ENCODE results near the gene MAG. TPM values are rescaled to one million over a fixed set of nuclear protein-coding genes. Genes with fewer than 3 reads are reported as not detected.
A peak's percentile ranks its signal among the peaks of the same experiment; 100 is the strongest.

Gene MAG
- total RNA-seq, 2 experiments from 2014 or later, result 0.19 to 0.77 TPM

GRCh38 chr19:35288331-35288730 is 3.6 kb upstream of the MAG start:
- Mint-ChIP-seq H3K9me3 (no peaks in the 10 kb centered on the region), H3K27ac (no peak overlapping the region), H3K36me3 (ENCODE audit: low read depth) (no peaks in the 10 kb centered on the region), H3K4me1 (ENCODE audit: low read depth) (no peaks in the 10 kb centered on the region), H3K27me3 (ENCODE audit: low read depth) (peaks cover 6% of the 10 kb centered on the region), H3K4me3 (no peak overlapping the region)
- intact Hi-C loops (cut with micrococcal nuclease), result no loop called here
- no peak for DNase-seq
- CTCF ChIA-PET, result no interaction called here

DNA sequence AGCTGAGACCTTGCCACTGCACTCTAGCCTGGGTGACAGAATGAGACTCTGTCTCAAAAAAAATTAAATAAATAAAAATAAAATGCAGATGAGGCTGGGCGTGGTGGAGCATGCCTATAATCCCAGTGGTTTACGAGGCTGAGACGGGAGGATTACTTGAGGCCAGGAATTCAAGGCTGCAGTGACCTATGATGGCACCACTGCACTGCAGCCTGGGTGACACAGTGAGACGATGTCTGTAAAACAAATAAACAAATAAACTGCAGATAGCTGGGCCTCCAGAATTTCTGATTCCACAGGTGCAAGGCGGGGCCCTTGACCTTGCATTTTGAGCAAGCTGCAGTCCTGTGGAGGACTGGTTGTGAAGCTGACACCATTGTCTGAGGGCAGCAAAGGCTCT is 3.1 kb upstream of the MAG start:
- H3K4me3 Mint-ChIP-seq, result no peak overlapping the region
- intact Hi-C loops (cut with micrococcal nuclease), result no loop called here
- DNase-seq, result no peak
- H3K27ac Mint-ChIP-seq, result no peak overlapping the region
- H3K36me3 Mint-ChIP-seq (ENCODE audit: low read depth), result no peaks in the 10 kb centered on the region
- H3K27me3 Mint-ChIP-seq (ENCODE audit: low read depth), result peaks cover 4% of the 10 kb centered on the region
- H3K9me3 Mint-ChIP-seq, result no peaks in the 10 kb centered on the region
- CTCF ChIA-PET, result no interaction called here
- H3K4me1 Mint-ChIP-seq (ENCODE audit: low read depth), result no peaks in the 10 kb centered on the region

DNA sequence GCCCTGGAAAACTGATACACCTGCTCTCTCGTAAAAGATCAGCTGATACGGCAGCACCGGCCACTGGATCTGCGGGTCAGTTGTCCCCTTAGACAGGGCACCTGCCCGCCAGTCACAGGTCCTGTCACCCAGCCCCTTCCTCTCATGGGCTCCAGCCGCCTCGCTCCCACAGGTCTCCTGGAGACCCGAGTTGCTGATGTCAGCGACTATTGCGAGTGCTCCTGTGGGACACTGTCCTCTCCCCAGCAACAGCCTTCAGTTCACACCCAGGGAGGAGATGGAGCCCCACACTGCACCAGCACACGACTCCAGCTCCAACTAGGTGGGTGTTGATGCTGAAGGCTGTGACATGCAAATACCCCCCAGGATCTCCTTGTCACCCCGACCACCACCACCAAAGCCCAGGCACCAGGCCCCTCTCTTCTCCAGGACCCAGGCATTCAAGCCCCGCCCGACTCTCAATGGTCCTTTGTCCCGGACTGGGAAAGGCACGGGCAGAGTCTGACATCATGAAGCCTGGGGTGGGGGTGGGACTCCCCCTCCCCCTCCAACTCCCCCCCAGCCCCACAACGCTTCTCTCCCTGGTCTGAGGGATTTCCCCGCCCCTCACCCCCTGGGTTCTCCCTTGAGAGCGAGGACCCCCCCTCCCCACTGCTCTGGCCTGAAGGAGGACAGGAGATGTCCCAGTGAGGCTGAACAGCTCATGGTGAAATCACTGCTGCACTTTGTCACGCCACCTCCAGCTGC is 1.4 kb upstream of the MAG start:
- H3K4me1 Mint-ChIP-seq (ENCODE audit: low read depth), result peaks cover under 1% of the 10 kb centered on the region
- no peak overlapping the region for H3K4me3 Mint-ChIP-seq
- no peaks in the 10 kb centered on the region for H3K27me3 Mint-ChIP-seq (ENCODE audit: low read depth)
- H3K36me3 Mint-ChIP-seq (ENCODE audit: low read depth), result no peaks in the 10 kb centered on the region
- H3K27ac Mint-ChIP-seq, result no peak overlapping the region
- intact Hi-C loops (cut with micrococcal nuclease), result no loop called here
- CTCF ChIA-PET, result interaction anchor here (1.4 kb wide), 1 partner anchor 204 kb away, joined by 3 read pairs; no protein-coding TSS in a partner anchor
- DNase-seq, result no peak
- no peaks in the 10 kb centered on the region for H3K9me3 Mint-ChIP-seq

GRCh38 chr19:35291259-35291658 is 702 bp upstream of the MAG start:
- Mint-ChIP-seq H3K9me3 (no peaks in the 10 kb centered on the region), H3K27me3 (ENCODE audit: low read depth) (no peaks in the 10 kb centered on the region), H3K27ac (no peak overlapping the region), H3K36me3 (ENCODE audit: low read depth) (no peaks in the 10 kb centered on the region), H3K4me3 (no peak overlapping the region), H3K4me1 (ENCODE audit: low read depth) (peaks cover 8% of the 10 kb centered on the region)
- intact Hi-C loops (cut with micrococcal nuclease), result no loop called here
- DNase-seq, result no peak
- CTCF ChIA-PET, result interaction anchor here (1.4 kb wide), 1 partner anchor 204 kb away, joined by 3 read pairs; no protein-coding TSS in a partner anchor

DNA sequence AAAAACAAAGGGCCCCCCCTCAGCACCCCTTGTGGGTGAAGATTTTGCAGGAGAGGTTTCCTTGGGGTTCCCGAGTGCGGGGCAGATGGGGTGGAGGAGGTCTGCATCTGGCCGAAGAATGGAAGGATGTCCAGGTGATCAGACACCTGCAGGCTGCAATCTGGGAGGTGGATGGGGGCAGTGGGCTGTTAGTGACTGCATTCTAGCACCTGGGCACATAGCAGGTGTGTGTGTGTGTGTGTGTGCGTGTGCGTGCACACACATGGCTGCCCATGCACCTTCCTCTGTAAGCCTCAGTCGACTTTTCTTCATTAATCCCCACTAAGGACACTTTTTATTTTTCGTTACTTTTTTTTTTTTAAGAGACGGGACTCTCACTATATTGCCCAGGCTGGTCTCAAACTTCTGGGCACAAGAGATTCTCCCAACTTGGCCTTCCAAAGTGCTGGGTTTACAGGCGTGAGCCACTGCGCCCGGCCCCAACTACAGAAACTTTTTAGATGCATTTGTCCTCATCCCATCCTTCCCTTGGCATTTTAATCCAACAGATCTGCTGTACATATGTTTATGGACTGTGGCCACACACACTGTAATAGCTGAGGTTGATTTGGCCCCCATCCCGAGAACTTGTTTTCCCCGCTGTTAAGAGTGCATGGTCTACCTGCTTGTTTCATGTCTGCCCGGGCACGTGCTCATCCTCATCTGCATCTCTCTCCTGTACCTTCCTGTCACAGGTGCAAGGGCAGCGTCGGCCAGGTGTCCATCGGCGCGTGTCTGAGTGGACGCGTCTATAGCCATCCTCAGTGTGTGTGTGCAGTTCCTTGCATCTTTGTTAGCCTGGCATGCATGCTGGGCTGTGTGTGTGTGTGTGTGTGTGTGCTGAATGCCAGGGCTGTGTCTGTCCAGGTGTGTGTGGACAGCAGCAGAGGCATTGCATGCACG is 731 bp downstream of the MAG start:
- H3K27ac Mint-ChIP-seq, result no peak overlapping the region

DNA sequence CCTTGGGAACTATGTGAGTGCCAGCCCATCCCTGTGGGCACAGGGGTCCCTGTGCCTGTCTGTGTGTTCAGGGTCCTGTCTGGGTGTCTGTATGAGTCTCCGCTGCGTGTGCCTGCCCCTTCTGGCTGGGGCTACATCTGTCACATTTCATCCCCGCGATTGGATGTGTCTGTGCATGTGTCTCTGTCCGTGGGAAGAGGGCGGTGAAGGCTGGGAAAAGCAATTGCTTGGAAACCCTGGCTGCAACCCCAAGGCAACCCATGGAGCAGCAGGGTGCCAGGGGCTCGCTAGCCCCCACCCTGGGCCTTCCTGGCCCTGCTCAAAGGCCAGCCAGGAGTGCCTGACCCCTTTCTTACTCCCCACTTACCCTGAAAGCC is 1.4 kb downstream of the MAG start:
- Mint-ChIP-seq H3K27me3 (ENCODE audit: low read depth) (no peaks in the 10 kb centered on the region), H3K36me3 (ENCODE audit: low read depth) (no peaks in the 10 kb centered on the region), H3K4me1 (ENCODE audit: low read depth) (peaks cover 8% of the 10 kb centered on the region), H3K4me3 (no peak overlapping the region), H3K9me3 (no peaks in the 10 kb centered on the region), H3K27ac (no peak overlapping the region)
- intact Hi-C loops (cut with micrococcal nuclease), result no loop called here
- CTCF ChIA-PET, result no interaction called here
- no peak for DNase-seq

More for the DNA sequence above, 731 bp downstream of the MAG start:
- H3K4me3 Mint-ChIP-seq, result no peak overlapping the region
- no peaks in the 10 kb centered on the region for H3K27me3 Mint-ChIP-seq (ENCODE audit: low read depth)
- H3K9me3 Mint-ChIP-seq, result no peaks in the 10 kb centered on the region
- intact Hi-C loops (cut with micrococcal nuclease), result no loop called here
- DNase-seq, result no peak
- CTCF ChIA-PET, result no interaction called here
- peaks cover 8% of the 10 kb centered on the region for H3K4me1 Mint-ChIP-seq (ENCODE audit: low read depth)
- H3K36me3 Mint-ChIP-seq (ENCODE audit: low read depth), result no peaks in the 10 kb centered on the region

GRCh38 chr19:35293808-35294207 is 1.8 kb downstream of the MAG start:
- no peak for DNase-seq
- CTCF ChIA-PET, result no interaction called here
- H3K27ac Mint-ChIP-seq, result no peak overlapping the region
- H3K4me3 Mint-ChIP-seq, result no peak overlapping the region
- no peaks in the 10 kb centered on the region for H3K9me3 Mint-ChIP-seq
- H3K27me3 Mint-ChIP-seq (ENCODE audit: low read depth), result no peaks in the 10 kb centered on the region
- H3K4me1 Mint-ChIP-seq (ENCODE audit: low read depth), result peaks cover 8% of the 10 kb centered on the region
- no peaks in the 10 kb centered on the region for H3K36me3 Mint-ChIP-seq (ENCODE audit: low read depth)
- intact Hi-C loops (cut with micrococcal nuclease), result no loop called here

GRCh38 chr19:35294328-35294727 is 2.4 kb downstream of the MAG start:
- peaks cover 8% of the 10 kb centered on the region for H3K4me1 Mint-ChIP-seq (ENCODE audit: low read depth)
- no peak overlapping the region for H3K4me3 Mint-ChIP-seq
- H3K9me3 Mint-ChIP-seq, result no peaks in the 10 kb centered on the region
- H3K36me3 Mint-ChIP-seq (ENCODE audit: low read depth), result no peaks in the 10 kb centered on the region
- intact Hi-C loops (cut with micrococcal nuclease), result no loop called here
- DNase-seq, result no peak
- CTCF ChIA-PET, result no interaction called here
- no peaks in the 10 kb centered on the region for H3K27me3 Mint-ChIP-seq (ENCODE audit: low read depth)
- no peak overlapping the region for H3K27ac Mint-ChIP-seq

GRCh38 chr19:35294859-35295791 is 3.2 kb downstream of the MAG start:
- H3K4me1 Mint-ChIP-seq (ENCODE audit: low read depth), result peaks cover 8% of the 10 kb centered on the region
- CTCF ChIA-PET, result interaction anchor here (0.7 kb wide), 1 partner anchor 228 kb away, joined by 4 read pairs; no protein-coding TSS in a partner anchor
- H3K27ac Mint-ChIP-seq, result no peak overlapping the region
- H3K27me3 Mint-ChIP-seq (ENCODE audit: low read depth), result no peaks in the 10 kb centered on the region
- intact Hi-C loops (cut with micrococcal nuclease), result no loop called here
- H3K36me3 Mint-ChIP-seq (ENCODE audit: low read depth), result no peaks in the 10 kb centered on the region
- no peak for DNase-seq
- H3K4me3 Mint-ChIP-seq, result no peak overlapping the region
- no peaks in the 10 kb centered on the region for H3K9me3 Mint-ChIP-seq

GRCh38 chr19:35295792-35296462 is 4.0 kb downstream of the MAG start:
- H3K4me3 Mint-ChIP-seq, result no peak overlapping the region
- H3K4me1 Mint-ChIP-seq (ENCODE audit: low read depth), result peaks cover 8% of the 10 kb centered on the region
- H3K36me3 Mint-ChIP-seq (ENCODE audit: low read depth), result no peaks in the 10 kb centered on the region
- H3K27me3 Mint-ChIP-seq (ENCODE audit: low read depth), result no peaks in the 10 kb centered on the region
- intact Hi-C loops (cut with micrococcal nuclease), result no loop called here
- H3K9me3 Mint-ChIP-seq, result no peaks in the 10 kb centered on the region
- DNase-seq, result peak; percentile 65
- H3K27ac Mint-ChIP-seq, result no peak overlapping the region
- CTCF ChIA-PET, result interaction anchor here (0.7 kb wide), 1 partner anchor 228 kb away, joined by 4 read pairs; no protein-coding TSS in a partner anchor

GRCh38 chr19:35296644-35297514 is 4.9 kb downstream of the MAG start:
- no peak overlapping the region for H3K27ac Mint-ChIP-seq
- H3K9me3 Mint-ChIP-seq, result no peaks in the 10 kb centered on the region
- no peak overlapping the region for H3K4me3 Mint-ChIP-seq
- H3K36me3 Mint-ChIP-seq (ENCODE audit: low read depth), result no peaks in the 10 kb centered on the region
- peaks cover 8% of the 10 kb centered on the region for H3K4me1 Mint-ChIP-seq (ENCODE audit: low read depth)
- no peaks in the 10 kb centered on the region for H3K27me3 Mint-ChIP-seq (ENCODE audit: low read depth)
- DNase-seq, result no peak
- intact Hi-C loops (cut with micrococcal nuclease), result no loop called here
- CTCF ChIA-PET, result no interaction called here

Data from activated naive CD4-positive, alpha-beta T cell treated with anti-CD3 and anti-CD28 coated beads for 36 hours (primary cell).